ENCODE measurements around the gene TAPBPL.
A peak's percentile ranks its signal among the peaks of the same experiment; 100 is the strongest.
"Not testable (repeated sequence)": the region's sequence is repeated elsewhere in the genome, so short reads cannot be mapped to it uniquely, and the experiment has no call there.

Gene TAPBPL, protein sequence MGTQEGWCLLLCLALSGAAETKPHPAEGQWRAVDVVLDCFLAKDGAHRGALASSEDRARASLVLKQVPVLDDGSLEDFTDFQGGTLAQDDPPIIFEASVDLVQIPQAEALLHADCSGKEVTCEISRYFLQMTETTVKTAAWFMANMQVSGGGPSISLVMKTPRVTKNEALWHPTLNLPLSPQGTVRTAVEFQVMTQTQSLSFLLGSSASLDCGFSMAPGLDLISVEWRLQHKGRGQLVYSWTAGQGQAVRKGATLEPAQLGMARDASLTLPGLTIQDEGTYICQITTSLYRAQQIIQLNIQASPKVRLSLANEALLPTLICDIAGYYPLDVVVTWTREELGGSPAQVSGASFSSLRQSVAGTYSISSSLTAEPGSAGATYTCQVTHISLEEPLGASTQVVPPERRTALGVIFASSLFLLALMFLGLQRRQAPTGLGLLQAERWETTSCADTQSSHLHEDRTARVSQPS

DNA sequence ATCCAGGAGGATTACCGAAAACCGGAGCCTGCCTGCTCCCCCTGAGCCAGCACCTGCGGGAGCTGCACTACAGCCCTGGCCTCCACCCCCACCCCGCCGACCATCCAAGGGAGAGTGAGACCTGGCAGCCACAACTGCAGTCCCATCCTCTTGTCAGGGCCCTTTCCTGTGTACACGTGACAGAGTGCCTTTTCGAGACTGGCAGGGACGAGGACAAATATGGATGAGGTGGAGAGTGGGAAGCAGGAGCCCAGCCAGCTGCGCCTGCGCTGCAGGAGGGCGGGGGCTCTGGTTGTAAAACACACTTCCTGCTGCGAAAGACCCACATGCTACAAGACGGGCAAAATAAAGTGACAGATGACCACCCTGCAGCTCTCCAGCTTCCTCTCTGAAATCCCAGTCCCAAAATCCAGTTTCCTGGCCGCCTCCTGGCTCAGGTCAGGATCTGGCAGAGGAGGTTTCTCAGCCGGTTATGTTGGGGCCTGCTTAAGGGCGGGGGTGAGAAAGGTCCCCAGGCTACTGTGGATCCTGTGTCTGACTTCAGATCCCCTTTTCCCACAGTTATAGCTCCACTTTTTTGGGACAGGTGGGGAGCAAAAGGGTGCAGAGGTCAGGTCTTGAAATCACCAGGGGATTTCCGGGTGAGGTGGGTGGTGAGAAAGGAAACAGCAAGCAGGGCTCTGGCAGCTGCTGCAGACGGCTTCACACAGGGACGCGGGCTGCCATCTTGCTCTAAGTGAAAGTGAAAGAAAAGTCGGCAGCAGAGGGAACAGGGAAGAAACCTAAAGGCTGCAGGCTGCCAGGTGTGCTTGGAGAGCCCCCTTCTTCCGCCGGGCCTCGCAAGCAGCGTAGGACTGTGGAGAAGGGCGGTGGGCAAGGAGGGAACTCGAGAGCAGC lies at the start of gene TAPBPL:
TSS of gene TAPBPL (plus strand) at position 695 of the 897 bp plus-strand sequence. CDS start 207 bp downstream, outside the sequence.
- DNase-seq: peak; percentile 85

DNA sequence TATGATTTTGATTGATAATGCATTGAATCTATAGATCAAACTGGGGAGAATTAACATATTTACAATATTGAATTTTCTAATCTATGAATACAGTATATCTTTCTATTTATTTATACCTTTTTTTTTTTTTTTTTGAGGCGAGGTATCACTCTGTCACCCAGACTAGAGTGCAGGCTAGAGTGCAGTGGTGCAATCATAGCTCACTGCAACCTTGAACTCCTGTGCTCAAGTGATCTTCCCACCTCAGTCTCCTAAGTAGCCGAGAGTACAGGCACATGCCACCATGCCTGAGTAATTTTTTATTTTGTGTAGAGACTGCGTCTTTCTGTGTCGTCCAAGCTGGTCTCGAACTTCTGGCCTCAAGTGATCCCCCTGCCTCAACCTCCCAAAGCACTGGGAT lies 47.5 kb upstream of the TAPBPL start:
- no peak for DNase-seq

DNA sequence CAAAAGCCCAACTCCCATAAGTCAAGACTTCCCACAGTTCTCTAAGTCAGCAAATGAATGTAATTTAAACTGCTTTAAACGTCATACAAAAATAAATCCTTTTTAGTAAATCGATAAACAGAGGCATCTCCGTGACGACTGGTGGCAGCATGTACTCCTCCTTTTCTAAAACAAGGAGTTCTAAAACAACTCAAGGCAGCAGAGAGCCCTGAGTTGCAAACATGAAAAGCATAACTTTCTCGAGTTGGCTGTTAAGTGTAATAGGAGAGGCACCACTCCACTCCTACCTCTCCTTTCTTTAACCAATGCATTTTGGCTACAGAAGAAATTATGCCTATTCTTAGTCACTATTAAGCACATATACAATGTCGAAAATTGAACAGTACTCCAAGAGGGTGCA lies 45.9 kb upstream of the TAPBPL start:
- DNase-seq: no peak

GRCh38 chr12:6407236-6407954 lies 44.4 kb upstream of the TAPBPL start:
- no peak for DNase-seq

- peak; percentile 61 for DNase-seq
These were observed 35.2 kb upstream of the TAPBPL start for GRCh38 chr12:6416596-6416995.

DNA sequence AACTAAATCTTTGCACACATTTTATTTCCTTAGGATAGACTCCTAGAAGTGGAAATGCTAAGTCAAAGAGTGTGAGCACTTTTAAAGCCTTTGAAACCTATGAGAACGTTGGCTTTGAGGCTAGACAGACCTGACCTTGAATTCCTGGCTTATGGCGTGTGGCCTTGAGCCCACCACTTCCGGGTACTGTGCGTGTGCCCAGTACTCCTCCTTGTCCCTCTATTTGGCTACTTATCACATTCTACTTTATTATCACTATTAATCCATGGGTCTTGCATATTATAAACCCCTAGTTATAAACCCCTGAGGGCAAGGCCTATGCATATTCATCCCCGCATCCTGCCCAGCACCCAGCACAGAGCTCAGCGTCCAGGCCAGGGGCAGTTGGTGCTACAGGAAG lies 33.0 kb upstream of the TAPBPL start:
- no peak for DNase-seq

DNA sequence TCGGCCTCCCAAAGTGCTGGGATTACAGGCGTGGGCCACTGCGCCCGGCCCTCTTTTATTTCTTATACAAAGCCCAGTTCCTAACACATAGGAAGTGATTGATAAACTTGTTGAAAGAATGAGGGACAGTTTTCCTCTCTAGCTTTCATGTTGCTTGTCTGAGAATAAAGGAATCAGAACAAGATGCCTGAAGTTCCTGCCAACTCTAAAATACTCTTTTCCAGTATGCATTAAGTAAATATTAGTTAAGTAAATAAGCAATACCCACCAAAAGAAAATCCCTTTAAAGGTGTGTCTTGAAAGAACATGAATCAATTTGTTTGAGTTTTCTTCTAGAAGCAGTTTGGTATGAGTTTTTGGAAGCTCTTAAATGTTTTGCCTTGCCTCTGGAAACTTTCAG lies 31.5 kb upstream of the TAPBPL start:
- DNase-seq: no peak

- peak; percentile 97 for DNase-seq
These were observed 28.4 kb upstream of the TAPBPL start for GRCh38 chr12:6423267-6424007.

GRCh38 chr12:6424008-6424347 lies 27.9 kb upstream of the TAPBPL start:
- DNase-seq: no peak

DNA sequence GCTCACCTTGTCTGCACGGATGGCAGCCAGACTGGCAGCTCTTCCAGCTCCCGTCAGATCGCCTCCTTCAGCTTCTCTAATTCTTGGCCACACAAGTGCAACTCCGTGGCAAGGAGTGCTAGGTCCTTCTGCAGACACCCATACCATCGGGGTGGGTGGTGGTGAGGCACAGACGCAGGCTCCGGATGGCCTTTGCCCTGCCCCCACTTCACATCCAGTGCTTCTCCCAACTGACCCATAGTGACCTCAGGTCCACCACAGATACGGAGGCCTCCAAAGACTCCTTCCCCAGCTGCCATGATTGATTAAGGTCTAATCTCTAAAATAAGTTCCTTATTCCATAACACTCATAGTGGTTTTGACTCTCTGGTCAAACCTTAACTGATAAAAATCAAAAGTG lies 27.0 kb upstream of the TAPBPL start:
- peak; percentile 77 for DNase-seq

GRCh38 chr12:6425590-6426531 lies 26.0 kb upstream of the TAPBPL start:
- DNase-seq: peak; percentile 23

GRCh38 chr12:6426882-6427671 lies 24.8 kb upstream of the TAPBPL start:
- peak; percentile 31 for DNase-seq

- DNase-seq: not testable (repeated sequence)
These were observed 24.0 kb upstream of the TAPBPL start for GRCh38 chr12:6427796-6428195.

GRCh38 chr12:6428326-6428725 lies 23.5 kb upstream of the TAPBPL start:
- DNase-seq: no peak

DNA sequence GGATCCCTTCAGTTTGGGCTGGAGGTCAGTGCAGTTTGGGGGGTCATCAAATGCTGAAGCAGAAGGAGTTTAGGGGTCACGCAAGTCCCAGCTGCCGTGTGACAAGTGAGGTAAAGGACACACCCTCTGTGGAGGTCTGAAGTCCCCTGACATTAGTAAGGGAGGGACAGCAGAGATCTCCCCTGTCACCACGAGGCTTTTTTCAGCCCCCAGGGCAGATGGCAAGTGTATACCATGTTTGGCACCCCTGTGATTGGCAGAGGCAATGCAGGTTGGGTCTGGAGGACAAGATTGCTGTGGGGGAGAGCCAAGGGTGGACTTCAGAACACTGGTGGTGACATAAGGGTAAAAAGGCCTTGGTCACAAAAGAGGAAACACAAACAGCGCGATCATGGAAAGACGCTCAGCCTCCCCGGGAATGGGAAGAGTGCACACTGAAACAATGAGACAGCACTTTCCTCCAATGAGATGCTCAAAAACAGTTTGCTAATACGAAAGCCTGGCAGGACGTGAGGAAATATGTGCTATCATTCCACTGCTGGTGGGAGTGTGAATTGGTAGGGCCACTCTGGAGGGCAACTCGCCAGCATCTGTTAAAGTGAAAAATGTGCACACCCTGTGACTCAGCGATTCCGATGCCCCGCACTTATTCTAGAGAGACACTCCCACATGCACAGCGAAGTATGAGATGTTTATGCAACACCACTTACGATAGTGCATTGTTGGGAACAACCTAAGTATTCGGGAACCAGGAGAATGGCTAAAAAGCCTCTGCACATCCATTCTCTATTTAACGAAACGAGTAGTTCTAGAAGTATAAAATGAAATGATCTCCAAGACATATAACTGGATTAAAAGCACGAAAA lies 21.5 kb upstream of the TAPBPL start:
- DNase-seq: peak; percentile 98

GRCh38 chr12:6432991-6433390 lies 18.9 kb upstream of the TAPBPL start:
- no peak for DNase-seq

DNA sequence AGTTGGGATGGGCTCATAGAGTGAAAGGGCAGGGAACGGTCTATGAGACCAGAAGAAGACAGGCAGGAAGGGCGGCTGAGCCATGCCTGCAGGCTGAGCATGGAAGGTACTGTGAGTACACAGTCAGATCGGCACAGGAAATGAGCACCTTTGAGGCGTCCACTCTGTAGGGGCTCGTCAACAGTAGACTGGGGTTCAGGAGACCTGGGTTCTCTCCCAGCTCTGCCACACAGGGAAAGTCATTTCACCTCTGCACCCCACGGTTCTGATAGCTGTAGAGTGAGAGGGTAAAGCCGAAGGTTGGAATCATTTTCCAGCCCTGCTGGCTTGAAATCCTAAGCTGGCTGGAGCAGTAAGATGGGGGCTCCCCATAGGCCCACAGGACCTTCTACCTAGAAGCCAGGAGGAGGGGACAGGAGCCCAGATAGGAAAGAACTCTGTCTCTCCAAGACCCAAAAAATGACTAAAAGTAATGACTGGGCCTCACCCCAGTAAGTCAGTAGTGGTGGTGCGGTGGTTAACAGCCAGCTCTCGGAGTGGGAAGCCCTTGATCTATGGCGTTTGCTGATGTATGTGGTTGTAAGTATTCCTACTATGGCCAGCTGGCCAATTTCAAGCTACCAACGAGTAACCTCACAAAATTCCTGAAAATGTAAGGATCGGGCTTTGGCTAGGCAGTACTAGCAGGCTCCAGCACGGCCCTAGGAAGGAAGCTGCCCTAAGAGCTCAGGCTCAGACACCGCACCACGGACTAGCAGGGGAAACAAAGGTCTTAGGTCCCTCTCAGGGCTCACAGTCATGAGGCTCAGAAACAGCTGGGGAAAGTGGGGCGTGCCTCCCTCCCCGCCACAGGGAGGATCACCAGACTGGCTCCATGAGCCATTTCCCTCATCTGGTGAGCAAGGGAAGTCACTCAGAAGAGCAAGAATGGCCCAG lies 17.4 kb upstream of the TAPBPL start:
- peak; percentile 25 for DNase-seq

All from hematopoietic multipotent progenitor cell treated with erythropoietin and hydrocortisone succinate and interleukin-3 and kit ligand, for 4 days (in vitro differentiated cells).